ENCODE measurements around the gene C11orf58.

C11orf58 gene

GRCh38 chr11:16785520-16786128, 47.2 kb downstream of the C11orf58 start:
- peak; percentile 40 for DNase-seq (ENCODE audit: low read depth)

- DNase-seq (ENCODE audit: low read depth): no peak
These were observed 47.7 kb downstream of the C11orf58 start for GRCh38 chr11:16786131-16786530.

GRCh38 chr11:16787035-16787742, 48.7 kb downstream of the C11orf58 start:
- DNase-seq (ENCODE audit: low read depth): no peak

GRCh38 chr11:16788141-16789062, 50.0 kb downstream of the C11orf58 start:
- DNase-seq (ENCODE audit: low read depth): peak; percentile 37

DNA sequence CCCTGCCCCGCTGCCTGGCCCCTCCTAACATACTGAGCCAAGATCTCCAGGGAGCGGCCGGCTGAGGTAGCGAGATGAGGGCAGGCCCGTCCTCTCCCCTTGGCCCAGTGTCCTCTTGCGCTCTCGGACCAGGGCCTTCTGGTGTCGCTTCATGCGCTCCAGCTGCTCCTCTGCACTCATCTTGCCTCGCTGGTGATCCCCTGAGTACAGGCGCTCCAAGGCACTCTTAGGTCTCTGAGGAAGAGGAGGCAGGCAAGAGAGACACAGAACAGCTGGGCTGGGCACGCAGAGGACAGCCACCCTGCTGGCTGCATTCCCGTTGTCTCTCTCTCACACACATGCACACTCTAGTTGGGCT, 50.6 kb downstream of the C11orf58 start:
- DNase-seq (ENCODE audit: low read depth): no peak

GRCh38 chr11:16789560-16790485, 51.4 kb downstream of the C11orf58 start:
- no peak for DNase-seq (ENCODE audit: low read depth)

GRCh38 chr11:16790486-16791190, 52.2 kb downstream of the C11orf58 start:
- no peak for DNase-seq (ENCODE audit: low read depth)

GRCh38 chr11:16791191-16791961, 52.9 kb downstream of the C11orf58 start:
- DNase-seq (ENCODE audit: low read depth): no peak

GRCh38 chr11:16792426-16792825, 54.0 kb downstream of the C11orf58 start:
- no peak for DNase-seq (ENCODE audit: low read depth)

DNA sequence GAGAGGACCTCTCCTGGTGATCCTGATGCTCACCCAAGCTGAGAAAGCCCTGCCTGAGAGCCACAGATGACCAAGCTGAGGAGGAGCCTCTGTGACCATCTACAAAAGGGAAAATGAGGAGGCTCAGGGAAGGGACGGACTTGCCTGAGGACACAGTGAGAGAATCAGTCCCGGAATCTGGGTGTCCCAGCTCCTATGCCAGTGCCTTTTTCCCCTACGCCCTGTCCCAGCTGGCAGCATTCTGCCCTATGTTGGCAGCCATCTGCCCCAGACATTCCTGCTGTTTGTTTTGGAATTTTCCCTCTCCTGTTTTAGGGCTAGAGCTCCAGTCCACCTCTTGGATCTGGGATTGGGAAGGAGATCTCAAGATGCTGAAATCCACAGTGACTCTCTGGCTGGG, 54.6 kb downstream of the C11orf58 start:
- no peak for DNase-seq (ENCODE audit: low read depth)

DNA sequence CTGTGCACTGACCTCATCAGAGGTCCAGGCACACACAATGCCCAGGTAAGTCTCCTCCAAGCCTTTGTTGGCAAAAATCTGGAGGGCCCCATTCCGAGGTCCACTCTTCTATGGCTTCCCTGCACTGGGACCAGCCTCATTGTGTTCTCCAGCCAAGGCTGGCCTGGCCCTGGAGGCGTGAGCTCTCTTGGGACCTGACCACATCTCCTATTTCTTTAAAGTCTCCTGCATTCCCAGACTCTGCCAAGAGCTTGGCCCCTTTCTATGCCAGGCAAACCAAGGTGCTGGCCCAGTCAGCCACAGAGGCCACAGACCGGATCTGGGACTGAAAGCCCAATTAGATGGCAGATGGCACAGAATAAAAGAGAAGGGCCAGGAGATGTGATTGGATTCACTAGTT, 55.1 kb downstream of the C11orf58 start:
- DNase-seq (ENCODE audit: low read depth): no peak

GRCh38 chr11:16794047-16794818, 55.8 kb downstream of the C11orf58 start:
- no peak for DNase-seq (ENCODE audit: low read depth)

GRCh38 chr11:16795146-16795545, 56.7 kb downstream of the C11orf58 start:
- DNase-seq (ENCODE audit: low read depth): no peak

DNA sequence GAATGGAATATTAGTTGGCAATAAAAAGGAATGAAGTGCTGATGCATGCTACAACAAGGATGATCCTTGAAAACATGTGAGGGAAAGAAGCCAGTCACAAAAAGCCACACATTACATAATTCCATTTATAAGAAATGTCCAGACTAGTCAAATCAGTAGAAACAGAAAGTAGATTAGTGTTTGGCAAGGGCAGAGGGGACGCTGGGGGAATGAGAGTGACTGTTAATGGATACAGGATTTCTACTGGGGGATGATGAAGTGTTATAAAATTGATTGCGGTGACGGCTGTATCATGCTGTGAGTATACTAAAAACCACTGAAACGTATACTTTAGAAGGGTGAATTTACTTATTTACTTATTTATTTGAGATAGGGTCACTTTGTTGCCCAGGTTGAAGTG, 57.9 kb downstream of the C11orf58 start:
- no peak for DNase-seq (ENCODE audit: low read depth)

GRCh38 chr11:16797776-16798175, 59.3 kb downstream of the C11orf58 start:
- no peak for DNase-seq (ENCODE audit: low read depth)

DNA sequence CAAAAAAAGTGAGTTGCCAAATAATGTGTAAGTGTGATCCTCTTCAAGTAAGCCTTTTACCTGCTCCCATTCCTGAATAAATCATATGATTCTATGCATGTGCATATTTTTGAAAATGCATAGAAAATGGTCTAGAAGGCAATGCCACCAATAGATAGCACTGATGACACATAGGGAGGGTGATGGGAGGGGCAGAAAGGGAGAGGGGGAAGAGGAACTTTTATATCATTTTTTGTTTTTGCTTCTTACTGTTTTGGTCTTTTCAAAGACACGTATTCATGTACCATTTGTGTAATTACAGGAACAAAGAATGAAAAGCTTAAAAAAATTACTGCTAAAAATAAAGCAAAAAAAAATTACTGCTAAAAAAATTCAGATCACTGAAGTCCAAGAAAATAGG, 60.8 kb downstream of the C11orf58 start:
- DNase-seq (ENCODE audit: low read depth): no peak

DNA sequence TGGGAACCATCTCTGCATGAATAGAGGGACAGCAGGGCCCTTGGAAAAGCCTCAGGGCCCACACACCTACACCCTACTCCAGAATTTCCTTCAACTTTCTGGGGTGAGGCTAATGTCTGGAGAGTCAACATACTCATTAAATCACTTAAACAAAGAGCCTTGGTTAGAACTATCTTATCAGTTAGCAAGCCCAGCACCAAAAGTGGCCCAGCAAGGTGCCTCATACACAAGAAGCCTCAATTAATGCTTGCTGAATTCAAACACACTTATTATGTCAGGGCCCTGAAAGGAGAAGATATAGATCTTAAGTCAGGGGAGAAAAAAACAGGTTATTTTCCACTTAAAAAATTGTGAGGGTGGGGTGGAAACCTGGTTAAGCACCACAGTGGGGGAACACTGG, 61.4 kb downstream of the C11orf58 start:
- no peak for DNase-seq (ENCODE audit: low read depth)

DNA sequence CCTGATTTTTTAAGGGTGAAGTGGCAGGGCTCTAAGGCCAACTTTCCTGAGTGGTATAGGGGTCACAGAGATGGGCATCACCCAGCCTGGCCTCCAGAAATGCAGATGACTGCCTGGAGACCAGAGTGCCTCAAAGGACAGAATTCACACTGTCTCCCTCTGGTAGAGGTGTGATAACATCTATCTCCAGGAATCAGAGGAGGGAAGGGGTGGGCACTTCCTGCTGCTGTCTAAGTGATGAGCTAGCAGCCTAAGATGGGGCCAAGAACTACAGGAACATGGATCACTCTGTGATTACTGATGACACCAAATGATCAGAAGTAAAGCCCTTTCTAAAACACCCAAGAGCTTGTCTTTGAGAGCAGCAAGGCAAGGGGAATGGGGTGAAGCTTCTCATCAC, 61.9 kb downstream of the C11orf58 start:
- DNase-seq (ENCODE audit: low read depth): peak; percentile 81

DNA sequence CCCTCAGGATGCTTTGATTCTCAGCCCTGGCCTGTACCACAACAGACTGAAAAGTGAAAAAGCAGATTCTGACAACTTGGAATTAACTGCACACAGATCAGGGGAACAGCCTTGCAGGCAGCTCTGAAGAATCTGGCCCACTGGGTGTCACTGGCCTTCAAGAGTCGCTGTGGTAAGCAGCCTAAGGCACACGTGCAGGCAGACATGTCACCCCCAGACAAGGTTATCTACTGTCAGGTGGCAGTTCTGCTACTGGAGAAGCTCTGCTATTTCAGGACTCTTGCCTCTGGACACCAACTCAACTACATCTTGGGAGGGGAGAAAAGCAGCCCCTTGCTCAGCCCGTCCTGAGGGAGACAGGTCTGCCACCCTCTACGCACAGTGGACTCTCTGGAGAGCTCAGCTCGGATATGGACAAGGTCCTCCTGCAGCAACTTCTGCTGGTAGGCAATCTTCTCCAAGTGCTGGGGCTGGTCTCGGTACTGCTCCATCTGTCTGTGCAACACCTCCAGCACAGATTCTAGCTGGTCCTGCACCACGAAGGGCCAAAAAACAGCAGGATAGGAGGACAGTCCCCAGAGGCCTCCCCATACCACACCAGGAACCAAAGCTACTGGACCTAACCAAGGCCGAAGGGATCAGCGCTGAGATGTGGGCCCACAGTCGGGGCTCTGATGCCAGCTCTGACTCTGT, 63.0 kb downstream of the C11orf58 start:
- DNase-seq (ENCODE audit: low read depth): no peak
